Activated T-cell treated with anti-CD3 and anti-CD28 coated beads, Interleukin-2, amount 50 U/mL, for 1 hour (primary cell): Measurements from ENCODE around the gene NOVA2.
A peak's percentile ranks its signal among the peaks of the same experiment; 100 is the strongest.

Source experiments
- DNase-seq: peaks from one replicate; pipeline ENCODE4 v3.0.0-alpha.2; 2020

NOVA2 gene

DNA sequence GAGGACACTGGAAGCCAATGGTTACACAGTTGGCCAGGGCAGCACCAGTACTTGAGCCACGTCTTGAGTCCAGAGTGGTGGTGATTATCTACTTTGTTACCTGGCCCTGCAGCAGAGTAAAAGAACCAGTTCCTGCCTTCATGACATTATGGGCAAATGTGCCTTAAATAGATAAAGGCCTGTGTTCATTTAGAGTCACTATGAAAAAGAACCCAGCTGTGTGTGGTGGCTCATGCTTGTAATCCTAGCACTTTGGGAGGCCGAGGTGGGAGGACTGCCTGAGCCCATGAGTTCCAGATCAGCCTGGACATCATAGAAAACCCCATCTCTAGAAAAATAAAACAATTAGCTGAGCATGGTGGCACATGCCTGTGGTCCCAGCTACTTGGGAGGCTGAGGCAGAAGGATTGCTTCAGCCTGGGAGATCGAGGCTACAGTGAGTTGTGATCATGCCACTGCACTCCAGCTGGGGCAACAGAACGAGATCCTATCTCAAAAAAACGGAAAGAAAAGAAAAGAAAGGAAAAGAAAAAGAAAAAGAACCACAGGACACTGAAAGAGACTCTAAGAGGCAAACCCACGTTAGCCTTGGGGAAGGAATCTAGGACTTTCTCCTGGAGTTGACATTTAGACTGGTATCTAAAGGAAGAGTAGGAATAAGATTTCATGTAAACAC lies 84.3 kb downstream of the NOVA2 start:
- DNase-seq = no peak

GRCh38 chr19:45887200-45887710 lies 86.4 kb downstream of the NOVA2 start:
- no peak for DNase-seq

- DNase-seq = peak; percentile 88
Measured at GRCh38 chr19:45886427-45887199, 87.1 kb downstream of the NOVA2 start.

- peak; percentile 89 for DNase-seq
Measured at GRCh38 chr19:45885556-45886426, 87.9 kb downstream of the NOVA2 start, which contains the start of gene IRF2BP1. Gene IRF2BP1 (minus strand): TSS chr19:45886141. CDS start chr19:45885774, 367 bp downstream.

DNA sequence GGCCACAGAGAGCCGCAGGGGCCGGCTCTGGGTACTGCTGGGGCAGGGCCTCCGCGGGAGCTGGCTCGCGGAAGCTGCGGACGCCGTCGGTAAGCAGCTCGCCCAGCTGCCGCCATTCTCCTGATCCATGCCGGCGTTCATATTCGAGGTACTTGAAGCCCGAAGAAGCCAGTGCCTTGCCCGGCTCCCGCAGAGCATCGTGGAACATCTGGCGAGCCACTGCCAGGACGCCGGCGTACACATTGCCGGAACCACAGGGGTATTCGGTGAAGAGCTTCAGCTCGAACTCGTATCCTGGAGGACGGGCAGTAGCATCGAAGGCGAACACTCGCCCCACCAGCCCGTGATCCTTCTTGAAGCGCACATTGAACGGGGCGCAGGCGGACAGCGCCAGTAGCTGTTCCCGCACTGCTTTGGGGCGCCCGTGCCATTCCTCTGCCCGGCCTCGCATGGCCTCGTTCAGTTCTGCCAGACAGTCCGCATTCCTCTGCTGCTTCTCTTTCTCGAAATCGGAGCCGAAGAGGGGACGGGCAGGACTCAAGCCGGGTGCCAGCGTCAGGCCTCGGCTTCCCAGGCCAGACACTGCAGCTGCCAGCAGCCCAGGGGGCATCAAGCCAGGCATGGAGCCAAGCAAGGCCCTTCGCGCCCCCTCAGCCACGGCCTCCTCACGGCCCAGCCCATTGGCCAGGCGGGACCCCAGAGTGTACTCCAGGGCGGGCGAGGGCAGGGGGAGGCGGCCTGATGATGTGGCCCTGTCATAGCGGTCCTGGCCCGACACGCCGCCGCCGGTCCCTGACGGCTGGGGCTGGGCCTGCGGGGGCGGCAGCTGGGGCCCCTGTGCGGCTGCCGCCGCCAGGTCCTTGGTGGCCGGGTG lies 88.7 kb downstream of the NOVA2 start:
- no peak for DNase-seq

DNA sequence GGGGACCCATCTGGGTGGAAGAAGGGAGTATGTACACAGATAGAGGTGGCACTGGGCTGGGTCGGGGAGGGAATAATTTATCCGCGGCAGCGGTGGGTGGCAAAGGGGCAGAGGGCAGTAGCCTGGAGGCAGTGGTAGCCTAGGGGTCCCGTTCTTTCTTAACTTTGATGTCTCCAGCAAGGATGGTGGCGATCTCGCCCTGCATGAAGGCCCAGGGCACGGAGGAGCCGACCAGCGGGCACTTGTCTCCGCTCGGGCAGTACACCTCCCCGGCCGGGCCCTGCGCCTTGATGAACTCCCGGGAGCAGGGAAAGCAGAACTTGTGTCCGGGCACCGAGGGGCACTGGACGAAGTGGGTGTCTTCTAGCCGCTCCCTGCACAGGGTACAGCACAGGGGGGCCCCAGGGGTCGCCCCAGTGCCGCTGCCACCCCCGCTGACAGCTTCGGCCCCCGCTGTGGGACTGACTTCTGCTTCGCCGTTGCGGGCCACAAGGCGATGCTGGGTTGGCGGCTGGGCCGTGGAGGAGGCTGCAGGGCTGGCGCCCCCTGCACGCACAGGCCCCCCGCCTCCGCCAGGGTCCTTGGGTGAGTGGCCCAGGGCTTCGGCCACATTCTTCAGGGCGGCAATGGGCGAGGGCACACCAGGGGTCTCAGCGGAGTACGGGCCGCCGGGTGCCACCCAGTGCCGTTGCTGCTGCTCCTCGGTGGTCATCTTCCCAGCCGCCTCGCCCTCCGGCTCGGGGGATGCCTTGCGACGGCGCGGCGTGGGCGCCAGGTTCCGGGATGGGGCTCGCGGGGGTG lies 89.6 kb downstream of the NOVA2 start:
- DNase-seq = no peak
